CD4-positive, alpha-beta T cell treated with Interleukin-6 for 4 hours (primary cell): ENCODE measurements around the gene COX4I1.

ENCODE experiments used
- DNase-seq: peaks from one replicate; pipeline ENCODE4 v3.0.0-alpha.2; 2020; ENCODE audit warnings: mixed read lengths

The COX4I1 gene

DNA sequence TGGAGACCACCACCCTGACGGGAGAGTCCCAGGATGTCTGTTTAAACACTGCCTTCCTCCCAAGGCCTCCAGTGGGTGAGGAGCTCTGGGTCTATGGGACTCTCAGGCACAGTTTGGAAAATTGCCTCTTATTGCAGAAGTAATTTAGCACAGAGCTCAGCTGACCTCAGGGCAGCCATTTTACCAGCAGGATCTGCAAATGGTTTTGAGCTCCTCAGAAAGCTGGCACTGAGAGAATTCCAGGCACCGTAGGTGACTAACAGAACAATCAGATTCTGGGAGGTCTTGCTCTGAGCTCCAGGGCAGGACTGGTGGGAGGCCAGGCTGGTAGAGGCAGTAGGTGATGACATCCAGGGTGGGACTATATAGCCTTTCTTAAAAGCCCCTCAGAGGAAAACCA is 31.3 kb upstream of the COX4I1 start:
- no peak for DNase-seq

DNA sequence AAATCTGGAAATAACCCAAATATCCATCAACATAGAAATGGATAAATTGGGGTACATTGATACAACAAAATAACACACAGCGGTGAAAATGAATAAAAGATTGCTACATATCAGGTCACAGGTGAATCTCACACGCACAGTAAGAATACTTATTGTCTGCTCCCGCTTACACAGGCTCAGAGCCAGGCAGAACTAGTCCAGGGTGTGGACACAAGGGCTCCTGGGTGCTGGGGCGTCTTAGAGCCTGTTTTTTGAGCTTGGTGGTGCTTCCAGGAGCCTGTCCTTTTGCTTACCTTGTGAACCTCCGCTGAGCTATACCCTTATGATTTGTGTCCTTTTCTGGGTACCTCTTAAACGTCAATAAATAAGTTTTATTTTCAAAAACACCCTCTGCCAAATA is 28.8 kb upstream of the COX4I1 start:
- DNase-seq: no peak

DNA sequence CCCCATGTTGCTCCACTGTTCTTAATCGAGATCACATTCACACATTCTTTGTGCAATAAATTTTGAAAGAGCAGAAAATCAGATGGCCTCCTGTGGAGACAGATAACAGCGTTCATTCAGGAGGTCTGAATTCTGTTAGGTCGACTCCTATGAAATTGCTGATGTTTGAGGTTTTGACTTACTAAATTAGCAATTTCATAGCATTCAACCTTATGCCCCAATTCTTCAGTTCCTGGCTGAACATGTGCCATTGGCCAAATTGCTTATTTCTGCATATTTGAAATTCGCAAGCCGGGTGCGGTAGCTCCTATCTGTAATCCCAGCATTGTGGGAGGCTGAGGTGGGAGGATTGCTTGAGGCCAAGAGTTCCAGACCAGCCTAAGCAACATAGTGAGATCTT is 26.5 kb upstream of the COX4I1 start:
- no peak for DNase-seq

DNA sequence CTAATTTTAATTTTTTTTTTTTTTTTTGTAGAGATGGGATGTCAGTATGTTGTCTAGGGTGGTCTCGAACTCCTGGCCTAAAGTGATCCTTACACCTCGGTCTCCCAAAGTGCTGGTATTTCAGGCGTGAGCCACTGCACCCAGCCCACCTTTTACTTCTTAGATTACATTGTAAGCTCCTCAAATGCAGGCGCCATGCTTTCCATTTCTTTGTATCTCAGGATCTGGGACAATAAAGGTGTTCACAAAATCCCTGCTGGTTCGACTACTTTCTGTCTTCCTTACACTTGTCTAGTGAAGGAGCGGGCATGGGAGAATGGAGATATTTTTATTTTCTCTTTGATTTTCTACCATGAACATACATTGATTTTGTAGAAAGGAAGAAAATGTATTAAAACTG is 25.4 kb upstream of the COX4I1 start:
- no peak for DNase-seq

DNA sequence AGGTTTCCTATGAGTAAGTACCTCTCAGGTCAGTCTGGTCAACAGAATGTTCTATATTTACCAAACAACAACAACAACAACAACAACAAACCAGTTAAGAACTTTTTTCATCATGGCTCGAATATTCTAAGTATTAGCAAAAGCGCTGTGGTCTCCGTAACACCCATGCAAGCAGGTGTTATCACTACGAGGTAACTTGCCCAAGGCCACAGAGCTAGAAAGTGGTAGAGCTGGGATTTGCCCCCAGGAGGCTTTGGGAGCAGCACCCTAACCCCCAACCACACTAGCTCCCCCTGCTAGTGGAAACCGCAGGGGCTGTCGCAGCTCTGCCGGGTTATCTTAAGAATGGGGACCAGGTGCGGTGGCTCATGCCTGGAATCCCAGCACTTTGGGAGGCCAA is 24.7 kb upstream of the COX4I1 start:
- no peak for DNase-seq

DNA sequence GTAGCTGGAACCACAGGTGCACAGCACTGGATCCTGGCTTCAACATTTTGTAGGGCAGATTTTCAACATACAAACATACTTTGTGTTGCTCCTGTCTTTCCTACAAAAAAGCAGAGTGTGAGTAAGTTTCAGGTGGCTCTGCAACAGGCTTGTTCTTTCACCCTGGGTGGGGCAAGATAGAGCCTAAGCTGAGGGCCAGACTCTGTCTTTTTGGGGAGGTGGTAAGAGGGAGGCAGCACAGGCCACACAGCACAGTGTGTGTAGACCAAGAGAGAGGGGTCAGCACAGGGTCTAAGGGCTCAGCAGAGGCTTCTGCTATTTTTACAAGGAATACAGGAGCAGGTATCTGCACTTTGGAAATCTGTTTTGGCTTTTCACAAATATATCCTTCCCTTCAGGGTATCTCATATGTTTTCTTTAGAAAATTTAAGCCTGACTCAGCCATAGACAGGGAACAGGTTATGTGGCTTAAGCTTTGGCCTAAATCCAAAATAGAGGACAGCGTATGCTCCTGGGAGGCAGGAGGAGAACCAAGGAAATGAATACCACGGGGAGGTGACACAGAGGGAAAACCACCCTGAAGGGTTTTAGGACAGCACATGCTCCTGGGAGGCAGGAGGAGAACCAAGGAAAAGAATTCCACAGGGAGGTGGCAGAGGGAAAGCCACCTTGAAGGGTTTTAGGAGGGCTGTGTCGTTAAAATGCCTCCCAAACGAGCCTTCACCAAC is 21.7 kb upstream of the COX4I1 start:
- no peak for DNase-seq

DNA sequence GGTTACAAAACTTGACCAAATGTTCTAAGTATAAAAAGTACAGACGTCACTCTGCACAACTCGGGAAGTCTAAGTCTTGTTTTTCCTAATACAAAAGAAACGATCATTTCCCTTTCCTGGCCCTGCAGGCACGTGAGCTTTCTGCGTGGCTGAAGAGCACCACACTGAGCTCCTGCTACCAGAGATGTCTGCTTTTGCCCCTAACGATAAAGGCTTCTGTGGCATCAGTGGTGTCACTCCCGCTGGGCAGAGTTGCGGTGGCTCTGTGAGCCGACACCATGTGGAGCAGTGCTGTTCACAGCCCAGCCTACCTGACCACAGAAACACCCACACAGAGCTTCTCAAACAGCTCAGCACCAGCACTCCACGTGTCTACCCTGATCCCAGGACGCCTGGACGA is 20.6 kb upstream of the COX4I1 start:
- no peak for DNase-seq

DNA sequence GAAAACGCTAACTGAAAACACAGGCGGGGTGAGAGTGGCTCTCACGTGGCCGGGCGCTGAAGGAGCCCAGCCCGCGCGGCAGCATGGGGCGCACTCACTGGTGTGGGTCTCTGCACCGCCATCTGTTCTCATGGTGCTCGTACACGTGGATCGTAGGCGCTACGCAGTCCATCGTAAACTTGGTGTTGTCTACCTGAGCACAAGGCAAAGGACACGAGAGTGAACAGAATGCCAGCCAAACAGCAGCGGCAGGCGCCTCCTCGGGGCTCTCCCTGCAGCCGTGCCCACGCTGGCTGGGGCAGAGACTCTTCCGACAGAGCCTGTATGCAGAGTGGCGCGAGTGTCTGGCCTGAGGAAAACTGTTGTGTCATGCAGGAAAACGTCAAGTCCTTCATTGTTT is 19.2 kb upstream of the COX4I1 start:
- DNase-seq: no peak

DNA sequence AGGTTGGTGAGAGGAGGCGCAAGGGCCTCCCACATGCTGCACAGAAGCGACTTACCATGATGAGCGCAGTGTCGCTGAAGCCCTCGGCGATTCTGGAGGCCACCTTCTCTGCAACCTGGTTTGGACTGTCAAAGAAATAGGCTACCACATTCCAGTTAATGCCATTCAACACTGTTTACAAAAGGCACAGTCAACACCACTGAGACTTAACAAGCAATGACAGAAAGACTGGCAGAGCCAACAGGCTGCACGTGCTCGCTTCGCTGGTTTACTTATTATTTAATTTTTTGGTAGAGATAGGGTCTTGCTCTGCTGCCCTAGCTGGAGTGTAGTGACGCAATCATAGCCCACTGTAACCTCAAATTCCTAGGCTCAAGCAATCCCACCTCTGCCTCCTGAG is 18.3 kb upstream of the COX4I1 start:
- no peak for DNase-seq

DNA sequence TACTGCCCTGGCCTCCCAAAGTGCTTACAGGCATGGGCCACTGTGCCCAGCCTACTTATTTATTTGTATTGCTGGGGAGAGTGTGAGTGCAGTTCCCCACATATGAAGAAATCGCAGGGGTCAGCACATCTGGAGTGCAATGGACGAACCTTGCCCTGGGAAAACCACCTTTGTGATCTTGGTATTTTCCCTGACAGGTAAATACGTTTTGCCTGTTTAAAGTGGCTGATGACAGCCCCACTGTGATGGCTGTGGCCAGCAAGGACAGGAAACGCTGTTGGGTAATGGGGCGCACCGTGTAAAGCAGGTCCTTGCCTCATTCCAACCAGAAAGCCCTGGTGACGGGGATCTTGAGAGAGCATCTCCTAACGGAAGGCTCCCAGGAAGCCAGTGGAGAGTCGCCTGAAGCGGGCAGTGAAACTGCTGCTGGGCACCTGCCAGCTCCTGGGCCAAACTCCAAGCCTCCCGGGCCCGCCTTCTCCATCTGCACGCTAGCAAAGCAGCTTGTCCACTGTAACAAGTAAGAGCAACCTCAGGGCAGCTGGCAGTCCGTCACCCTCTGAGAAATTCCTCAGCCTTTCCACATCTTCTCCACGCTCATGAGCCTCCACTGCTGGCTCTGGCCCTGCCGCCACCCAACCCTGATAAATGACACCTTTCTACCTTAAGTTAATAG is 17.7 kb upstream of the COX4I1 start:
- no peak for DNase-seq

DNA sequence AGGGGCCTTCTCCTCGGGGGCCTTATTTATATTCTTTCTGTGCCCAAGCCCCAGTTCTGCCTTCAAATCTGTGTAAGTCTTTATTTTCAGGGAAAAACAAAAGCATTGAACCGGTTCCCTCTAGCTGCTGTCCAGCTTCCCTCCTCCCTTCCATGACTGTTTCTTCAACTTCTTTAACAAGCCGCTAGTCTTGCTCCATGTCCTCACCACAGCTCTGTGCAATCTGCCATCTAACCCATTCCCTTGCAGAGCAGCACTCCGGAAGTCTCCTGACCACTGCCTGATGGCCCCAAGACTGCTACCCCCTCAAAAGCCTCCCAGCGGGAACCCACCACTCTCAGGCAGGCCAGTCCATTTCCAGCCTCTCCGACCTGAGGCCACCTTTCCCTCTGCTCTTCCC is 17.0 kb upstream of the COX4I1 start:
- DNase-seq: no peak

DNA sequence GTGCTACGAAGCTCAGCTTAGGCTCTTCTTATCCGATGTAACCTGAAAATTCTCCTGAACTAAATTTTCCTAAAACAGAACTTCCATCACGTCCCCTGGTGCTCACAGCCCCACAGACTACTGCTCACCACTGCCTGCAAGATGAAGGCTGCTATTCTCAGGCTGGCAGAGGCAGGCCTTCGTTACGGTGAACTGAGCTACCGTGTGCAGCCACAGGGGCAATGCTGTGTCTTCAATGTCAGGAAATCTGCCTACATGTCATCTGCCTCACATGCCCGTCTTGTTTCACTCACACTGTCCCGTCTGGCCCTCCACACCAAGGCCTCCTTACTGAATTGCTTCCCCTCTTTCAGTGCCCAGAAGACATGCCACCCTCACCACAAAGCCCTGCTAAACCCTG is 16.1 kb upstream of the COX4I1 start:
- no peak for DNase-seq

DNA sequence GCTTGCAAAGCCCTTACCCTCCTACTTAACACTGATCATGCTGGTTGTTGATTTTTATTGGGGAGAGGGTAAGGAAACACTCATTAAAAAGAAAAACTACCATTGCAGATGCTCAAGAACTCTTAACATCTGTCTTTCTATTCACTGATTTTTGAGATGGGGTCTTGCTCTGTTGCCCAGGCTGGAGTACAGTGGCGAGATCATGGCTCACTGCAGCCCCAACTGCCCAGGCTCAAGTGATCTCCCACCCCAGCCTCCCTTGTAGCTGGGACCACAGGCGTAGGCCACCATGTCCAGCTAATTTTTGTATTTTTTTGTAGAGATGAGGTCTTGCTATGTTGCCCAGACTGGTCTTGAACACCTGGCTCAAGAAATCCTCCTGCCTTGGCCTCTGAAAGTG is 14.7 kb upstream of the COX4I1 start:
- no peak for DNase-seq

DNA sequence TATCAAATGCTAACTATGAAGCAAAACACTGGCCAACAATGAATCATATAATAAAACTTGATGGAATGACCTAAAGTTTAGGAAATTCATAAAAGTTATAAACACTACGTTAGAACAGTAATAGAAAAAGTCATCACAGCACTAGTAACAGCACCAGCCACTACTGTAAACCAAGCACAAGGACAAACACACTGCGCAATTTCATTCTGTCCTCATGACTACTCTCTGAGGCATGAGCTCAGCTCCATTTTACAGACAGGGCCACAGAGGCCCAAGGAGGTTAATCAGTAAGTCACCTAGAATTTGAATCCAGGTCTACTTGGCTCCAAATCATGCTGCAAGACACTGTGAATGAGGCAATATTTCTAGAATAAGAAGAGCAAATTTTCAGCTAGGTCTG is 13.6 kb upstream of the COX4I1 start:
- no peak for DNase-seq

DNA sequence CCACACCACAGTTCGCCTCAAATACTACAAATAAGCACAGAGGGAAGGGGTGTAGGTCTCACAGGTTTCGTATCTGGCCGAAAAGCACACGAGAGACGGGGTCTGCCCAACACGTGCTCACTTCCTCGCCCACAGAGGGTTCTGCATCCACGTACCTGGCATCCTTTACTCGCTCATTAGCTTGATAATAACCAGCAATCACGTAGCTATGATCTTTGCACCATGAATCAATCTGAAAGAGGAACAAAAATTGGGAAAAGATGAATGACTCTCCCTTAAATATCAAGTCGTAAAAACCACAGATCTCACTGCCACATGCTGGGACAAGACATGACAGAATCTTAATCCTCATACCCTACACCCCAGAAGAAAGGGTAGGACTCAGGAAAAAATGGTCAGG is 10.7 kb upstream of the COX4I1 start:
- no peak for DNase-seq

DNA sequence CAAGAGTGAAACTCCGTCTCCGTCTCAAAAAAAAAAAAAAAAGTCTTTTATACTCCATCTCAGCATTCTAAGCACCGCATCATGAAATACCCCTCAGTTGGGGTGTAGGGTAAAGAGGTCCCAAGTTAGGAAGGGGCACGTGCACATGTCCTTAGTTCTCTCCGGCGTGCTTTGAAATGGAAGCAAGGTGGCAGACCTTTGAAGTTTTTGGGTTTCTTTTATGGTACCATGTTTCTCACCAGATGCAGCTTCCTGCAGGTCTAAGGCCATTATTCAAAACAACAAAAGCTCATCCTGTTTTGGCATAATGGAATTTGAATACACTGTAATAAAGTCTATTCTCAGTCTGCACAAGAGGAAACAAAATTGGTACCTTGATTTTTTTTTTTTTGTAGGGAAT is 9.7 kb upstream of the COX4I1 start:
- DNase-seq: no peak

DNA sequence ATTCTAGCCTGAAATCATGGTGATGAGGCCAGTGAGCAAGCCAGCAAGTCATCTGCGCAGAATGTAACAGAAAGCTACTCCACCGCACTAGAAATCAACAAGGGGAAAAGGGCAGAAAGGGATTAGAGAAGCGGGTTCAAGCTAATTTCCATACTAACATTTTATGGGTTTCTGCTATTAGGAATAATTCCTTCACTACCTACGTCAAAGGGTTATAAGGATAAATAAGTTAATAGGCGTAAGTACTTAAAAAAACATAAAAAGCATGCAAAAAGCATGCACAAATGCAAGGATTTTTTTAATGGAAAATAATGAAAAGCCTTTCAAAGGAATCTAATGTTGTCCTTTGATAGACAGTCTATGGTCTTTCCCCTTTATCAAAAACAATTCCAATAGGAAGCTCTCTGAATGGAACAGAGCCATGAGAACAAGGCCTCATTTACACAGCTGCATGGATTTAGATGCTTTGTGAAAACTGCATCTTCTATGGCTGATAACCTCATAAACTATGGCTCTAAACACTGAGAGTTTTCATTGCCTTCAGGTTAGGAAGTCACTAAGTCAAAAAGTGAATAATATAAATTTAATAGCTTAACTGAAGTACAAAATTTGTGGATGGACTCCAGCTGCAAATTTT is 5.7 kb upstream of the COX4I1 start:
- no peak for DNase-seq

DNA sequence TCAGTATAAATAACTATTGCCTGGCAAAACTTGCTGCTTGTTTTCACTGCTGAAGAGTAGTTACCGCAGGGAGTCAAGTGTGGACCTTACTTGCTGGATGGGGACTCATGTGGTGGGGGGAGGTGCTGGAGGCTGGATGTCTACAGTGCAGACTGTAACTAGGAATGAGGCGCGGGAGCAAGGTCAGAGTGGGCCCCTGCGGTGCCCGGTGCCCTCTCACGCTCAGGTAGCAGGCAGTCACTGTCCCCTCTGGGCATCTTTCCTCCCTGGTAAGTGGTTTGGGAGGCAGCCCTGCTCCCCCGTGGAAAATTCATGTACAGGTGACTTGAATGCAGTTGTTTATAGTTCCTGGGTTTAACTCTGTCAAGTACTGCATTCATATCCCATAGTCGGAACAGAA is 4.8 kb upstream of the COX4I1 start:
- DNase-seq: no peak

DNA sequence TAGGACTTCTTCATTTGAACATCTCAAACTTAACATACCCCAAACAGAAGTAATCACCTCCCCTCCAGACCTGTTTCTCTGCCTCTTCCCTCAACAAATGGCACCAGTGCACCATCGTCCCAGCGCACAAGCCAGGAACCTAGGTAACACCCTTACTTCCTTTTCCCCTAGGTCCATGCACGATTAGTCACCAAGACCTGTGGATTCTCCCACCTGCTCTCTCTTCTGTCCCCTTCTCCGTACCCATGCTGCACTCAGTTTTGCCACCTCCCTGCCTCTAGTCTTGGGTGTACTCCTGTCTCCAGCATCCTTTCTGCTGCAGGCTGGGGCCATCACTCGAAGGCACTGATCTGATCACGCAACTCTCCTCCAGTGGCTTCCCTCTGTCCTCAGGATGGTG is 3.3 kb upstream of the COX4I1 start:
- DNase-seq: no peak

DNA sequence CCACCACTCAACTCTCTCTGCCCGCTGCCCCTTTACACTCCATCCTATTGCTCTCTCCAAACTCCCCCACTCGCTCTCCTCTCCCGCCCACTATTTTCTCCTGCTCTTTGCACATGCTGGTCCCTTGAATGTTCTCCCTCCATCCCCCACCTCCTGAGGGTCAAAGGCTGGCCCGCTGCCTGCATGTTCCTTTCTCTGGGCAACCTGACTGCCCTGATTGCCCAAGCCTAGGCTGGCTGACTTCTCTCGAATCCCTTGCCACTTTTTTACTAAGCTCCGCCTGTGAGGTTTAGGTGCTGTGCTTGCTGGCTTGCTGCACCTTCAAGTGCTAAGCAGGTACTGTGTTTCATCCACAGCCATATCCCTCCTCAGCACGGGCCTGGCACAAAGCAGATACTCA is 2.9 kb upstream of the COX4I1 start:
- DNase-seq: no peak

DNA sequence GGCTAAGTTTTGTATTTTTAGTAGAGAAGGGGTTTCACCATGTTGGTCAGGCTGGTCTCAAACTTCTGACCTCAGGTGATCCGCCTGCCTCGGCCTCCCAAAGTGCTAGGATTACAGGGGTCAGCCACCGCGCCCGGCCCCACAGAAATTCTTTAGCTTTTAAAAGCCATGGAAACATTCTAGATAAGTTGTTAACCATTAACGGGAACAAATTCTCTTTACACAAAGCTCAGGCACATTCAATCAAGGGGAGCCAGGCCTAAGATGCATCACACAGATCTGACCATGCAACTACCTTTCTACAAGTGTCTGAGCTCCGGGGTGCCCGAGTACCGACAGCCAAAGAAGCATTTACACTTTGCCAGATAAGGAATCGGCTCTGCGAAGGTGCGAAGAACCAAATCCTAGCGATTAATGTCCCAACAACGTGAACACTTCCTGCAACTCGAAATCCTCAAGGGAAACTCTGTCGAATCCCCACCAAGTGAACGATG is 1.2 kb upstream of the COX4I1 start:
- no peak for DNase-seq

DNA sequence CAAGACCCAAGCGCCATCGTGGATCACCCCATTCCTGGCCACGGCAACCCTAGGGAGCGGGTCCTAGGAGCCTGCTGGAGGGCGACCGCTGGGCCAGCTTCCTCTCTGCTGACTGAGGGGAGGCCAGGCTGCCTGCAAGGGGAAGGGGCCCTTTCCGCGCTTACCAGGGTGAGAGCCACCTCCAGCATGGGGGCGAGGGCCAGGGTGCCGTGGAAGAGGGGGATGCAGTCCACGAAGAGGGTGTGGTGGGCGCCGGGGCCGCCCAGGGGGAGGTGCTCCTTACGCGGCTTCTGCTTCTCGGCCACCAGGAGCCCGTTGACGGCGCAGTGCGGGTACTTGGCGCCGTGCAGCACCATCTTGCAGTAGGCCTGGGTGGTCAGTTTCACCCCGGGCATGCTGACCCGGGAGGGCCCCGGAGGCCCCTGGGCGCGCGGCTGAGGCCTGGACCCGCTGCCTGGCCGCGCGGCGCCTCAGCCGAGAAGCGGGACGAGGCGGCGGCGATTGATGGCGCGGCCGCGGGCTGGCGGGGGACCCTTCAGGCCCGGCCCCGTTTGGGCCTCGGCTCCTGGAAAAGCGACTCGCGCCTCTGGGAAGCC is 496 bp upstream of the COX4I1 start:
- peak; percentile 8 for DNase-seq

DNA sequence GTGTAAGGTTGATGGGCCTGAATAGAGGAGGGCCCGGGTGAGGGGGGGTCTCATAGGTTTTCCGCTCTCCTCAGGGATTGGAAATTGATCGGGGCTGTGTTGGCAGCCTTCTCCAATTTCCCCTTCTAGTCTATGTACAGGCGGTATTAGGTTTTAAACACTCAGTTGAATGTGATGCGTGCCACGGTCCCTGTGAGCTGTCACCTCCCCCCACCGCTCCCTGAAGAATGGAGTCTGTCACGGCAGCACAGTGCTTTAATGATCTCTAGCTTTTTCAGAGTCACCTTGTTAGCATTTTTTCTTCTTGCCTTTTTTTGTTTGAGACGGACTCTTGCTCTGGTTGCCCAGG is 800 bp downstream of the COX4I1 start:
- DNase-seq: no peak

DNA sequence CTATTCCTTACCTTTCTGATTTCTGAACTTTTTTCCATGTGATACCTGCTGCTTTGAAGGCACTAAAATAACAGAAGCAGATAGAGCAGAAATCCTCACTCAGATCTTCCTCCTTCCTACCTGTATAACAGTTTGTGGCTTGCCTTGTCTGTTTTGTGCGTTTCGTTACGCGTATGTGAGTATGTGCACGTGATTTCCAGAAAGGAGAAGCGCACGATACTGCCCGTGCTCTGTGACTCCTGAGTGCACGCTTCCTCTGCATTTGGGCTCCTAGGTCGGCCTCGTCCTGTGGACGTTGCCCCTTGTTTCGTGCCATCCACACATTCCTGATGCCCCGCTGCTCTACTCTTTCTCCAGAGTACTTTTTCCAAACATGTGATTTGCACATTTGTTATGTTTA is 4.1 kb downstream of the COX4I1 start:
- no peak for DNase-seq
